HFFc6 (cell line): ENCODE results near the gene PTPRD. TPM values are rescaled to one million over a fixed set of nuclear protein-coding genes. Genes with fewer than 3 reads are reported as not detected.

Experiments
- DNase-seq: peaks from one replicate; pipeline ENCODE4 v3.0.0-alpha.2; 2018
- H3K27ac Mint-ChIP-seq: 2 replicates; pipeline ENCODE4 v1.8.0; 2020; ENCODE audit warnings: mild to moderate bottlenecking, mixed read lengths
- H3K27me3 Mint-ChIP-seq: 2 replicates; pipeline ENCODE4 v1.8.0; 2021; ENCODE audit warnings: mild to moderate bottlenecking, moderate library complexity, mixed read lengths; ENCODE audit not compliant: insufficient read depth
- H3K36me3 Mint-ChIP-seq: 2 replicates; pipeline ENCODE4 v1.8.0; 2021; ENCODE audit warnings: low read depth, mixed read lengths
- H3K4me1 Mint-ChIP-seq: 2 replicates; pipeline ENCODE4 v1.8.0; 2020; ENCODE audit warnings: low read depth, mixed read lengths
- H3K4me3 Mint-ChIP-seq: 2 replicates; pipeline ENCODE4 v1.8.0; 2020; ENCODE audit warnings: mild to moderate bottlenecking, moderate library complexity, mixed read lengths
- H3K9me3 Mint-ChIP-seq: 2 replicates; pipeline ENCODE4 v1.8.0; 2020; ENCODE audit warnings: mild to moderate bottlenecking, mixed read lengths
- CTCF ChIP-seq: fragments of 200-600 bp; sonication (generic); IDR thresholded peaks from 2 replicates; pipeline ENCODE4 v1.5.0; 2021; ENCODE audit warnings: antibody characterized with exemption, mild to moderate bottlenecking
- total RNA-seq, 6 experiments: library from RNA; stranded (reverse); fragmentation: NEBNext Ultra II Directional; extraction: Animal tissue kit (Norgen Biotek cat#: 25700); gene quantifications; 2 replicates in 1 of 6; 3 replicates in 5 of 6; pipeline ENCODE4 v1.2.3, GENCODE V29; 2021

PTPRD gene
- total RNA-seq, 6 experiments from 2014 or later: not detected

GRCh38 chr9:8693464-8693863 lies 1919.3 kb downstream of the PTPRD start:
- no peaks in the 10 kb centered on the region for H3K4me1 Mint-ChIP-seq
- no peak for TF ChIP-seq CTCF
- H3K27me3 Mint-ChIP-seq: no peaks in the 10 kb centered on the region
- no peak for DNase-seq
- no peak overlapping the region for H3K27ac Mint-ChIP-seq
- peaks cover 43% of the 10 kb centered on the region for H3K9me3 Mint-ChIP-seq
- no peak overlapping the region for H3K4me3 Mint-ChIP-seq
- no peaks in the 10 kb centered on the region for H3K36me3 Mint-ChIP-seq

- no peaks in the 10 kb centered on the region for H3K4me1 Mint-ChIP-seq
- TF ChIP-seq CTCF: no peak
- H3K9me3 Mint-ChIP-seq: peaks cover 40% of the 10 kb centered on the region
- H3K36me3 Mint-ChIP-seq: no peaks in the 10 kb centered on the region
- no peak overlapping the region for H3K27ac Mint-ChIP-seq
- no peaks in the 10 kb centered on the region for H3K27me3 Mint-ChIP-seq
- no peak for DNase-seq
- H3K4me3 Mint-ChIP-seq: no peak overlapping the region
These were observed 1926.3 kb downstream of the PTPRD start for GRCh38 chr9:8686516-8686915.

GRCh38 chr9:8685825-8686224 lies 1927.0 kb downstream of the PTPRD start:
- H3K9me3 Mint-ChIP-seq: peaks cover 42% of the 10 kb centered on the region
- no peak overlapping the region for H3K27ac Mint-ChIP-seq
- TF ChIP-seq CTCF: no peak
- H3K4me3 Mint-ChIP-seq: no peak overlapping the region
- H3K27me3 Mint-ChIP-seq: no peaks in the 10 kb centered on the region; the same call in 1 of the 2 replicates
- no peaks in the 10 kb centered on the region for H3K4me1 Mint-ChIP-seq
- DNase-seq: no peak
- H3K36me3 Mint-ChIP-seq: no peaks in the 10 kb centered on the region

GRCh38 chr9:8684978-8685708 lies 1927.7 kb downstream of the PTPRD start:
- peaks cover 42% of the 10 kb centered on the region for H3K9me3 Mint-ChIP-seq

GRCh38 chr9:8683496-8683895 lies 1929.3 kb downstream of the PTPRD start:
- no peaks in the 10 kb centered on the region; the same call in 1 of the 2 replicates for H3K27me3 Mint-ChIP-seq
- no peaks in the 10 kb centered on the region for H3K36me3 Mint-ChIP-seq
- H3K9me3 Mint-ChIP-seq: peaks cover 36% of the 10 kb centered on the region
- H3K4me3 Mint-ChIP-seq: no peak overlapping the region
- H3K4me1 Mint-ChIP-seq: no peaks in the 10 kb centered on the region
- DNase-seq: no peak
- H3K27ac Mint-ChIP-seq: no peak overlapping the region
- no peak for TF ChIP-seq CTCF

More at GRCh38 chr9:8684978-8685708, 1927.7 kb downstream of the PTPRD start:
- no peaks in the 10 kb centered on the region for H3K4me1 Mint-ChIP-seq
- TF ChIP-seq CTCF: no peak
- H3K4me3 Mint-ChIP-seq: no peak overlapping the region
- H3K27ac Mint-ChIP-seq: no peak overlapping the region
- no peaks in the 10 kb centered on the region; the same call in 1 of the 2 replicates for H3K27me3 Mint-ChIP-seq
- DNase-seq: no peak
- no peaks in the 10 kb centered on the region for H3K36me3 Mint-ChIP-seq
